Astrocyte (in vitro differentiated cells and primary cell): ENCODE results near the gene TNFSF10.

Source experiments
- EZH2 ChIP-seq: IDR thresholded peaks from 2 replicates; pipeline ENCODE4 v1.6.1; 2012; ENCODE audit warnings: mild to moderate bottlenecking, low read length, inconsistent platforms; ENCODE audit not compliant: insufficient read depth
- TF ChIP-seq, protein P1 (sequence below): IDR thresholded peaks from 2 replicates; pipeline ENCODE4 v1.5.1; 2011; ENCODE audit warnings: low read depth, mild to moderate bottlenecking, inconsistent platforms, low read length, moderate library complexity; ENCODE audit not compliant: insufficient read depth

DNA sequence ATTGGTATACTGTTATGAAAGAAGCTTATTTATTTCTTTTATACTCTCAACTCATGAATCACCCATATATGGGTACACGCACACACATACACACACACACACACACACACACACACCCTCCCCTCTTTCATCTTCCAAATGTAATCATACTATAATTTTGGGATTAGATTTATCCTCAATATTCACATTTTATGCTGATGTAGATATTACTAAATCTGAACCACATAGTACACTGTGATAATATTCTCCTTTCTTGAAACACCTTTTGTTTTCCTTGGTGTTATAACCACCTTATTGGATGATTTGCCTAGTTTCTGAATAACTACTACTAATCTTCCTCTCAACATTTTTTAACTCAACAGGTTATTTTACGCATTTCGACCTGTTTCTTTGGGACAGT is 66.8 kb downstream of the TNFSF10 start:
- TF ChIP-seq, protein P1, sequence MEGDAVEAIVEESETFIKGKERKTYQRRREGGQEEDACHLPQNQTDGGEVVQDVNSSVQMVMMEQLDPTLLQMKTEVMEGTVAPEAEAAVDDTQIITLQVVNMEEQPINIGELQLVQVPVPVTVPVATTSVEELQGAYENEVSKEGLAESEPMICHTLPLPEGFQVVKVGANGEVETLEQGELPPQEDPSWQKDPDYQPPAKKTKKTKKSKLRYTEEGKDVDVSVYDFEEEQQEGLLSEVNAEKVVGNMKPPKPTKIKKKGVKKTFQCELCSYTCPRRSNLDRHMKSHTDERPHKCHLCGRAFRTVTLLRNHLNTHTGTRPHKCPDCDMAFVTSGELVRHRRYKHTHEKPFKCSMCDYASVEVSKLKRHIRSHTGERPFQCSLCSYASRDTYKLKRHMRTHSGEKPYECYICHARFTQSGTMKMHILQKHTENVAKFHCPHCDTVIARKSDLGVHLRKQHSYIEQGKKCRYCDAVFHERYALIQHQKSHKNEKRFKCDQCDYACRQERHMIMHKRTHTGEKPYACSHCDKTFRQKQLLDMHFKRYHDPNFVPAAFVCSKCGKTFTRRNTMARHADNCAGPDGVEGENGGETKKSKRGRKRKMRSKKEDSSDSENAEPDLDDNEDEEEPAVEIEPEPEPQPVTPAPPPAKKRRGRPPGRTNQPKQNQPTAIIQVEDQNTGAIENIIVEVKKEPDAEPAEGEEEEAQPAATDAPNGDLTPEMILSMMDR: no peak
- no peak for TF ChIP-seq EZH2
